Stimulated activated CD8-positive, alpha-beta memory T cell treated with anti-CD3 and anti-CD28 coated beads, Interleukin-4, amount 100 ng/mL, for 48 hours (primary cell): ENCODE measurements around the gene HMG20A.
"Not testable (repeated sequence)": the region's sequence is repeated elsewhere in the genome, so short reads cannot be mapped to it uniquely, and the experiment has no call there.

Source experiments
- DNase-seq: peaks from one replicate; pipeline ENCODE4 v3.0.0-alpha.2; 2020

The HMG20A gene

GRCh38 chr15:77420610-77421369, at the start of gene HMG20A:
Gene HMG20A, plus strand, starts transcription at chr15:77420888. Its CDS starts 37,520 bp downstream, at chr15:77458408.
- peak; percentile 78 for DNase-seq

- DNase-seq: no peak
Observed at GRCh38 chr15:77371850-77372563, 48.7 kb upstream of the HMG20A start.

GRCh38 chr15:77373441-77373840, 47.2 kb upstream of the HMG20A start:
- DNase-seq: no peak

- DNase-seq: no peak
Observed at GRCh38 chr15:77375133-77375532, 45.6 kb upstream of the HMG20A start.

- no peak for DNase-seq
Observed at GRCh38 chr15:77376770-77377169, 43.9 kb upstream of the HMG20A start.

- DNase-seq: no peak
Observed at GRCh38 chr15:77380033-77380432, 40.7 kb upstream of the HMG20A start.

- no peak for DNase-seq
Observed at GRCh38 chr15:77384086-77384485, 36.6 kb upstream of the HMG20A start.

GRCh38 chr15:77384589-77385359, 35.9 kb upstream of the HMG20A start:
- no peak for DNase-seq

GRCh38 chr15:77386626-77387025, 34.1 kb upstream of the HMG20A start:
- DNase-seq: no peak

- DNase-seq: no peak
Observed at GRCh38 chr15:77387365-77388105, 33.2 kb upstream of the HMG20A start.

- DNase-seq: no peak
Observed at GRCh38 chr15:77391372-77391951, 29.2 kb upstream of the HMG20A start.

- DNase-seq: no peak
Observed at GRCh38 chr15:77392762-77393470, 27.8 kb upstream of the HMG20A start.

- no peak for DNase-seq
Observed at GRCh38 chr15:77393471-77393840, 27.2 kb upstream of the HMG20A start.

GRCh38 chr15:77395013-77395774, 25.5 kb upstream of the HMG20A start:
- no peak for DNase-seq

GRCh38 chr15:77396692-77397091, 24.0 kb upstream of the HMG20A start:
- no peak for DNase-seq

GRCh38 chr15:77398927-77399326, 21.8 kb upstream of the HMG20A start:
- no peak for DNase-seq

GRCh38 chr15:77400258-77400657, 20.4 kb upstream of the HMG20A start:
- DNase-seq: no peak

- DNase-seq: no peak
Observed at GRCh38 chr15:77402740-77403379, 17.8 kb upstream of the HMG20A start.

GRCh38 chr15:77406173-77406759, 14.4 kb upstream of the HMG20A start:
- DNase-seq: not testable (repeated sequence)

GRCh38 chr15:77406846-77407245, 13.8 kb upstream of the HMG20A start:
- no peak for DNase-seq
